ENCODE data around the gene DPYD.

The DPYD gene

GRCh38 chr1:97603218-97603617 lies 317.6 kb downstream of the DPYD start:
- no peak for DNase-seq

- DNase-seq: no peak
These were observed 321.4 kb downstream of the DPYD start for GRCh38 chr1:97599447-97599846.

GRCh38 chr1:97593192-97593591 lies 327.6 kb downstream of the DPYD start:
- DNase-seq: no peak

- no peak for DNase-seq
These were observed 332.1 kb downstream of the DPYD start for GRCh38 chr1:97588772-97589171.

- no peak for DNase-seq
These were observed 339.2 kb downstream of the DPYD start for GRCh38 chr1:97581614-97582051.

- DNase-seq: no peak
These were observed 343.2 kb downstream of the DPYD start for GRCh38 chr1:97577613-97578012.

GRCh38 chr1:97573553-97573952 lies 347.3 kb downstream of the DPYD start:
- no peak for DNase-seq

GRCh38 chr1:97572561-97572960 lies 348.3 kb downstream of the DPYD start:
- DNase-seq: no peak

- no peak for DNase-seq
These were observed 349.1 kb downstream of the DPYD start for GRCh38 chr1:97571760-97572159.

GRCh38 chr1:97570691-97571090 lies 350.1 kb downstream of the DPYD start:
- DNase-seq: no peak

GRCh38 chr1:97567000-97567749 lies 353.7 kb downstream of the DPYD start:
- DNase-seq: no peak

- no peak for DNase-seq
These were observed 354.9 kb downstream of the DPYD start for GRCh38 chr1:97565886-97566285.

GRCh38 chr1:97563926-97564325 lies 356.9 kb downstream of the DPYD start:
- no peak for DNase-seq

GRCh38 chr1:97562081-97562480 lies 358.8 kb downstream of the DPYD start:
- no peak for DNase-seq

- no peak for DNase-seq
These were observed 360.1 kb downstream of the DPYD start for GRCh38 chr1:97560714-97561113.

- no peak for DNase-seq
These were observed 366.9 kb downstream of the DPYD start for GRCh38 chr1:97553971-97554370.

- DNase-seq: no peak
These were observed 369.7 kb downstream of the DPYD start for GRCh38 chr1:97551113-97551512.

- DNase-seq: no peak
These were observed 375.4 kb downstream of the DPYD start for GRCh38 chr1:97545446-97545845.

GRCh38 chr1:97540346-97540888 lies 380.4 kb downstream of the DPYD start:
- DNase-seq: no peak

- no peak for DNase-seq
These were observed 382.7 kb downstream of the DPYD start for GRCh38 chr1:97538113-97538512.

- no peak for DNase-seq
These were observed 387.5 kb downstream of the DPYD start for GRCh38 chr1:97533358-97533757.

GRCh38 chr1:97529600-97529999 lies 391.2 kb downstream of the DPYD start:
- no peak for DNase-seq

- DNase-seq: no peak
These were observed 396.6 kb downstream of the DPYD start for GRCh38 chr1:97524211-97524610.

- no peak for DNase-seq
These were observed 404.2 kb downstream of the DPYD start for GRCh38 chr1:97516588-97516987.

GRCh38 chr1:97508653-97509218 lies 412.1 kb downstream of the DPYD start:
- DNase-seq: no peak

Data from CD4-positive, alpha-beta T cell treated with Interleukin-12 subunit alpha and Interleukin-12 subunit beta, for 1 hour (primary cell).